HG02610 (cell line): ENCODE data around the gene MYO18A.
"Not testable (repeated sequence)": the region's sequence is repeated elsewhere in the genome, so short reads cannot be mapped to it uniquely, and the experiment has no call there.

Source experiments
- ATAC-seq: cut with Tn5 transposase; IDR thresholded peaks from one replicate; pipeline ENCODE4 v1.9.1; 2021; ENCODE audit warnings: mild to moderate bottlenecking, moderate library complexity; ENCODE audit not compliant: unreplicated experiment

Gene MYO18A

DNA sequence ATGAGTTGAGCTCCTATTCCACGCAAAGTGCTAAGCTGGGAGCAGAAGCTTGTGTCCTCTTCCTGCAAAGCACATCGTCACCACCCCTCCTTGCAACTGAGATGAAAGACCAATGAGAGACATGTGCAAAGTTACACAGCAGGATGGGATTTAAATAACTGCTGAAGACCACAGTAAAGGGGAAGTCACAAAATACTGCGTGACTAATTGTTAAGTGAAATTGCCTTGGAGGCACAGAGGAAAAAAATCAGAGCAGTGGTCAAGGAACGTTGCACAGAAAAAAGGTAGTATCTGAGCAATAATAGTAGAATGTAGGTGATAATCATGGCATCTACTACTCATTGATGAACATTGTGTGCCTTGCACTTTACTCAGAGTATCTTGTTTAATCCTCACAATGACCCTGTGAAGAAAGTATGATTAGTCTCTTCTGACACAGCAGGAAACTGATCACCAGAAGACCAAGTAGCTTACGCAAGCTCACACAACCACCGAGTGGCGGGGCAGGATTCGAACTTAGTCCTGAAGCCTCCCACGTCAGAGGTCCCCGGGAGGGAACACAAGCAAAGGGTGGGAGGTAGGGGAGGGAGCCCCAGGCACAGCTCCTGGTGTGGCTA is 15.4 kb upstream of the MYO18A start:
- peak; percentile 57 for ATAC-seq

- ATAC-seq: no peak
Observed at GRCh38 chr17:29194669-29195068, 14.5 kb upstream of the MYO18A start.

DNA sequence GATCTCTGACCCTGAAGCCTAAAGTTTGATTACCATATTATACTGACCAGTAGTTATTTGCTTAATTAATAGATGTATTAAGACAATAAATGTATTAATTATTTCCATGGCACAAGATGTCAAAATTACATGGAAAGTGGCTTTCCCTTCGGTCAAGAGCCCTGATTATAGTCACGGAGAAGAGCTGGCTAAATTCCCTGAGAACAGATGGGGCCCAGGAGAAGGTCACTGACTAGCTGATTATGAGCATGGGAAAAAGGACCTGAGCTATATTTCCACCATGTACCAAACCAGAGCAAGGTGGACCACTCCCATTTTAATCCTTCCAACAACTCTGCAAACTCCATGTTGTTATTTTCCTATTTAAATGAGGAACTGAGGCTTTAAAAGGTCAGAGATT is 12.9 kb upstream of the MYO18A start:
- no peak for ATAC-seq

GRCh38 chr17:29190592-29191207 is 10.5 kb upstream of the MYO18A start:
- ATAC-seq: no peak

DNA sequence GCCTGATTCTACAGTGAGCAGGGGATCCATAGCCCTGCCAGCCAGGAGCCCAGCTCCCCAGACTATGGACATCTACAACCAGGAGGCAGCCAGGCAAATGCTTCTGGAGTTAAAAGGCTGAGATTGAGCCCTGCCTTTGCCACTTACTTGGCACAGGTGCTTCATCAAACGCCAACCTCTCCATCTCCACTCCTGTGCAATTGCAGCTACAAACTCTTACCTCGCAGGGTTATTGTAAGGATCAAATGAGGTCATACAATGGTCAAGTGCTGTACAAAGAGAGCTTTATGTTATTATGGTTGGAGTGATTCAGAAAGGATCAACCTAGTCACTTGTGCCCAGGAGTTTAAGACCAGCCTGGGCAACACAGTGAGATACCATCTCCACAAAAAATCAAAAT is 9.8 kb upstream of the MYO18A start:
- no peak for ATAC-seq

DNA sequence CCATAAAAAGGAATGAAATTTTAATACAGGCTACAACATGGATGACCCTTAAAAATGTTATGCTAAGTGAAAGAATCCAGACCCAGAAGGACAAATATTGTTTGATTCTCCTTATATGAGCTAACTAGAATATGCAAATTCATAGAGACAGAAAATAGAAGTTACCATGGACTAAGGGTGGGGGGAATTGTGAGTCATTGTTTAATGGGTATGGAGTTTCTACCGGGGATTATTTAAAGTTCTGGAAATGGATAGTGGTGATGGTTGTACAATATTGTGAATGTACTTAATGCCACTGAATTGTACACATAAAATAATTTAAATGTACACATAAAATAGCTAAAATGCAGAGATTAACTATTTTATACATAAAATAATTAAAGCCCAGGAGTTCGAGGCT is 9.2 kb upstream of the MYO18A start:
- ATAC-seq: no peak

GRCh38 chr17:29181226-29181625 is 1.0 kb upstream of the MYO18A start:
- no peak for ATAC-seq

GRCh38 chr17:29180788-29181160 is 576 bp upstream of the MYO18A start:
- ATAC-seq: no peak

- ATAC-seq: no peak
Observed at GRCh38 chr17:29179232-29180033, 765 bp downstream of the MYO18A start.

GRCh38 chr17:29178750-29179231 is 1.4 kb downstream of the MYO18A start:
- ATAC-seq: no peak

- no peak for ATAC-seq
Observed at GRCh38 chr17:29177871-29178749, 2.1 kb downstream of the MYO18A start.

DNA sequence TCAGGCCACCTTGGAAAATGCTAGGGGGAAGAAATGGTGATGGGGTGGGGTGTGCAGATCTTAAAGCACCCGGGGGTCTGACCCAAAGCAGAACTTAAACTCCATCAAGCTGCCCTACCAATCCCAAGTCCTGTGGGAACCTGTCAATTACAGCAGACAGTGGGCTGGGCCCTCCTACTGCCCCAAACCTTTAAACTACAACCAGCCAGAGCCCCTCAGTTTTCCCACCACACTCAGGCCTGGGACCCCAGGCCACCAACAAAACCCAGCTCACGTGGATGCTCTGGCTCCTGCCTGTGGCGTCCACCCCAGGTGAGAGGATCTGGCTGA is 2.7 kb downstream of the MYO18A start:
- ATAC-seq: no peak

DNA sequence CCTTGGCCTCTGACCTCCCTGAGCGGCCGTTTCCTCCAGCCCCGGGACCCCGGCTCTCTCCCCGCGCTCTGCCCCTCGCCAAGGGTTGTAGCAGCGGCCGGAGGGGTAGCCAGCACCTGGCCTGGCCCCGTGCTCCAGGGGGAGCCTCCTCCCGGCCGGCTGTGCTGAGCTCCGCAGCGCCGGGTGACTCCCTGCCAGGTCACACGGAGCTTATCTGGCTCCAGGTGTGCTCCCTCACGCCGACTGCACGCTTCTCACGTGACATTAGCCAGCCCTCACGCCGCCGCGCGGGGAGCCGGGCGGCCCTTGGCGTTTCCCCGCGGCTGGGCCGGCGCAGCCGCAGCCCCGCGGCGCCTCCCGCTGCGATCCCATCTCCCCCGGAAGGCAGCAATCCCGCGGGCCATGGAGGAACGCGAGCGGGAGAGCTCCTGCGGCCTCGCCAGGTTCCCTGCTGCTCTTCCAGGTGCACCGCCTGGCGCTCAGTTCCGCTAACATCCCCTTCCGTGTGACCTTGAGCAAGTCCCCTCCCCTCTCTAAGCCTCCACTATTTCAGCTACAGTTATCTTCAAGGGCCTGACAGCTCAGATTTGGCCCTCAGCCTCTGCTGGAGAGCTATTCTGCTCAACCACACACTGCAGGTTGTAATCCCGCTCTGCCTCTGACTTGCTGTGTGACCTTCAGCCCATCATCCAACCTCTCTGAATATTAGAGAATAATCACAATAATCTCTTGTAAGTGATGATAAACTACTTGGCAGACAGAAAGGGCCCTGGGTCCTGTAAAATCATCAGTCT is 3.4 kb downstream of the MYO18A start:
- peak; percentile 49 for ATAC-seq

GRCh38 chr17:29175349-29175748 is 4.8 kb downstream of the MYO18A start:
- no peak for ATAC-seq

- ATAC-seq: no peak
Observed at GRCh38 chr17:29172589-29172988, 7.6 kb downstream of the MYO18A start.

GRCh38 chr17:29170682-29171081 is 9.5 kb downstream of the MYO18A start:
- no peak for ATAC-seq

DNA sequence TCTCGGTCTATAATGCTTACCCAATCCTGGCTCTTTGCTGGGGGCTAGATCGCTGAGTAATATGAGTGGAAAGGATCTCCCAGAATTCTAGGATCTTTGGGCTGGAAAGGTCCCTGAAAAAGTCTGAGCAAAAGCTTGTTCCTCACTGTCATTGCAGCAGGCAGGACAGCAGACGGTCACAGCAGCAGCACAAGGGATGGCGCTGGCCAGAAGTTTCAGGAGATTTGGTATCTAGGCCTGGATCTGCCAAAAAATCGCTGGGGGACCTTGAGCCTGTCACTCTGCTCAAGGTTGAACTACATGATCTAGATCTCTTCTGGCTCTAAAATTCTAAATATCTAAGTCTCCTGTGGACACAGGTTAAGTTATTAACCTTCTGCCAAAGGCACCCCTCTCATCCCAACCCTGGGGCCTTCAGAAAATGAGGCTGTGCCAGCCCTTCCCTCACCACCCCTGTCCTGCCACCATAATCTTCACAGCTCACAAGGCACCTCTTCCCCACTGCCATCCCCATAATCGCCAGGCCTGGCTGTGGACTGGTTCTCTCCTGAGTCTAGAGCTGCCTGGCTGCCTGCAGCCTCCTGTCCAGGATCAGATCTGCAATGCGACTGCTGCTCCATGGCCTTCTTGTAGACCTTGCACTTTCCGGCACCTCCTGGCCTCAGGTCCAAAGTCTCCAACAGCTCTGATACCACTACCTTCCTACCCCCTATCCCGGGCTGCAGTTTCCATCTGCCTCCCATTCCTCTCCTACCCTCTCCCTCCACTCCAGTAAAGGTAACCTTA is 10.2 kb downstream of the MYO18A start:
- ATAC-seq: no peak

DNA sequence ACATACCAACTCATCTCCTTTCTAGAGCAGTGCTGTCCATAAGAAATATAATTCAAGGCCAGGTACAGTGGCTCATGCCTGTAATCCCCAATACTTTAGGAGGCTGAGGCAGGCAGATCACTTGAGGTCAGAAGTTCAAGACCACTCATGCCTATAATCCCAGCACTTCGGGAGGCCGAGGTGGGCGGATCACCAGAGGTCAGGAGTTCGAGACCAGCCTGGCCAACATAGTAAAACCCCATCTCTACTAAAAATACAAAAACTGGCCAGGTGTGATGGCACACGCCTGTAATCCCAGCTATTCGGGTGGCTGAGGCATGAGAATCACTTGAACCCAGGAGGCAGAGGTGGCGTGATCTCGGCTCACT is 11.5 kb downstream of the MYO18A start:
- ATAC-seq: not testable (repeated sequence)

- ATAC-seq: no peak
Observed at GRCh38 chr17:29168079-29168758, 12.0 kb downstream of the MYO18A start.
